ENCODE data around the gene NDUFA7.
"Not testable (repeated sequence)": the region's sequence is repeated elsewhere in the genome, so short reads cannot be mapped to it uniquely, and the experiment has no call there.

The NDUFA7 gene

GRCh38 chr19:8264248-8264647, 56.9 kb downstream of the NDUFA7 start:
- DNase-seq (ENCODE audit: low read depth in 2 of 2): not testable (repeated sequence)

- DNase-seq (ENCODE audit: low read depth in 2 of 2): no peak
Observed at GRCh38 chr19:8262431-8262830, 58.7 kb downstream of the NDUFA7 start.

- no peak for DNase-seq (ENCODE audit: low read depth in 2 of 2)
Observed at GRCh38 chr19:8261881-8262280, 59.3 kb downstream of the NDUFA7 start.

GRCh38 chr19:8261347-8261746, 59.8 kb downstream of the NDUFA7 start:
- DNase-seq (ENCODE audit: low read depth in 2 of 2): no peak
